Hypothalamus (tissue), 51 donors: ENCODE results near the gene ZMAT2.
"Not testable (repeated sequence)": the region's sequence is repeated elsewhere in the genome, so short reads cannot be mapped to it uniquely, and the experiment has no call there.

Source experiments
- DNase-seq, 51 donors: peaks; one replicate each; lab custom pipeline; 2025; lab: John Stamatoyannopoulos, UW

ZMAT2 gene

DNA sequence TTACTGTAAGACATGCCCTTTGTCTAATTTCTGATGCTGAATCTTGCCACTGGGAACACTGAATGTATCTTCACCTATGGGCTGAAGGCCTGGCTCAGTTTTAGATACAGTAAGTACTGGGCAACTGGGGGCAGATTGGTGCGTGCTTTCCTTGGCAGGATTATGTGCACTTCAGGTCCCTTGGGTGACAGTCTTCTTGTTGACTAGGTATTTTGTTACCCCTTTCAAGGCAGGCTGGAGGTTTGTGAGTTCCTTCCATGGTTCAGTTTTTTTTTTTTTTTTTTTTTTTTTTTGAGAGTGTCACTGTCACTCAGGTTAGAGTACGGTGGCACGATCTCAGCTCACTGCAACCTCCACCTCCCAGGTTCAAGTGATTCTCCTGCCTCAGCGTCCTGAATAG lies 7.6 kb downstream of the ZMAT2 start:
- DNase-seq, result no peak

GRCh38 chr5:140708787-140709186 lies 8.5 kb downstream of the ZMAT2 start:
- DNase-seq, result not testable (repeated sequence)

GRCh38 chr5:140710899-140711552 lies 10.8 kb downstream of the ZMAT2 start:
- DNase-seq, result peak in 49 of 51 donors; percentile 5 to 95 (median 57)

- no peak for DNase-seq
These were observed 11.5 kb downstream of the ZMAT2 start for GRCh38 chr5:140711794-140712193.

DNA sequence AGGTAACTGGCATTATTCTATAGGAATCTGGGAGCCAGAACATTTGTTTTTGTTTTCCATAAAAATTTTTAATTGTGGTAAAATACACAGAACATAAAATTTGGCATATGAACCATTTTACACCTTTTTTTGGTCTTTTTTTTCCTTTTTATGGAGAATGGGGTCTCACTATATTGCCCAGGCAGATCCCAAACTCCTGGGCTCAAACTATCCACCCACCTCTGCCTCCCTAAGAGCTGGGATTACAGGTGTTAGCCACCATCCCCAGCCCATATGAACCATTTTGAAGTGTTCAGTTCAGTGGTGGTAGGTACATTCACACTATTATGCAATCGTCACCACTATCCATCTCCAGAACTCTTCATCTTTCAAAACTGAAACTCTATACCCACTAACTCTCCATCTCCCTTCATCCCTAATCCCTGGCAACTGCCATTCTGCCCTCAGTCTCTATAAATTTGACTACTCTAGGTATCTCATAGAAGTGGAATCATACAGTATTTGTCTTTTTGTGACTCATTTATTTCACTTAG lies 13.4 kb downstream of the ZMAT2 start:
- no peak for DNase-seq

- DNase-seq, result not testable (repeated sequence)
These were observed 16.0 kb downstream of the ZMAT2 start for GRCh38 chr5:140716238-140716637.

- no peak for DNase-seq
These were observed 18.0 kb downstream of the ZMAT2 start for GRCh38 chr5:140718266-140718592.

DNA sequence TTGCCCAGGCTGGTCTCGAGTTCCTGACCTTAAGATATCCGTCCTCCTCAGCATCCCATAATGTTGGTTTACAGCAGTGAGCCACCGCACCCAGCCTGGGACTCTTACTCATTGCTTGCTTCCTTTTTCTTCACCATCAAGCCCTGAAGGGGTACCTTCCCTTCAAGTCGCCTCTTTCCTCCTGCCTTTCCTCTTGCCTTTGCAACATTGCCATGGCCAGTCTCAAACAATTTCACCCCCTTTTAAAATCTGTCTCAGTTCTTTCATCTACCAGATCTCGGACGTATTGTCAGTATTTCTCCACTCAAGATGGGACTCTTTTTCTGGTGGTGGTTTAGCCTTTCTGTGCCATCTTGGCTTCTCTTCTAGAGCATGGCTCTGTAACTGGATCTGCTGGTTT lies 20.5 kb downstream of the ZMAT2 start:
- not testable (repeated sequence) for DNase-seq

- DNase-seq, result not testable (repeated sequence)
These were observed 21.1 kb downstream of the ZMAT2 start for GRCh38 chr5:140721395-140721794.

DNA sequence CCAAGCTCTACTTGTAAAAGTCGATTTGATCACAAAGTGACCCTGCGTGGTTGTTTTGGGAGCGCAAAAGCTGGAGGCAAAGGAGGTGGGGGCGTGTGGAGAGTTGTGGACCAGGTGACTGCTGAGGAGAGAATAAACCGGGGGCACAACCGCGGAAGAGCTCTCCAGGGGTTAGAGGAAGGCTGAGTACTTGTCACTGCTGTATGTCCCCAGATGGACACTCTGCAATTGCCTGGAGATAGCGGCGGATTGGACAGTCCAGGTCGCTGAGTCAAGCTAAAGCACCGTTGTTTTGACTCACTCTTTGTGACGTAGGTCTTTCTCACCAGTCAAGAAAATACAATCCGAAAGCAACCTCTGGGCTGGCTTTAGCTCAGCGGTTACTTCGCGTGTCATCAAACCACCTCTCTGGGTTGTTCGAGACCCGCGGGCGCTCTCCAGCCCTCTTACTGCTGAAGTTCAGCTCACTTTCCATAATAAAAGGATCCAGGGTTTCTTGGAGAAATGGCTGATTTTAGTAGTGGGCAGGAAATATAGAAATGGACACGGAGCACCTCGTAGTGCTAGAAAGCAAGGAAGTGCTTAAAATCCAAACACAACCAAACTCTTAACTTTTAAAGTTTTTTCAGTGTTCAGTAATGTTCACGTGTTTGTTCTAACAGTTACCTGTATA lies 25.7 kb downstream of the ZMAT2 start:
- DNase-seq, result peak in 13 of 51 donors; percentile 1 to 32 (median 21)

- no peak for DNase-seq
These were observed 32.9 kb downstream of the ZMAT2 start for GRCh38 chr5:140733098-140733497.

DNA sequence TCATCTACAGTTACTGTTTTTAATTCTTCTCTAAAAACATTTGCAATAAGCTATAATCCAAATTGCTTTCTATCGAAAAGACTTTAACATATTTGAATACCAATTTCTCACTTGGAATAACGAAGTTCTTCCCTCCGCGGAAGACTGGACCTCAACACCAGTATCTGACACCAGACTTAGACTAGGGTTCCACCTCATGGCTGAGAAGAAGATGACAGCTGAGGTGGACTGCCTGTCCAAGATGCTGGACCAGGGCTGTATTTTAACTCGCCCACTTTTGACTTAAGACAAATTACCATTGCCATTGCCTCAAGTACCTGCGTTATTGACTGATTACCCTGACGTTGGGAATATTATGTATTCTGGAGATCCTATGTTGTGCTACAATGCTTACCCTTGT lies 34.1 kb downstream of the ZMAT2 start:
- no peak for DNase-seq

DNA sequence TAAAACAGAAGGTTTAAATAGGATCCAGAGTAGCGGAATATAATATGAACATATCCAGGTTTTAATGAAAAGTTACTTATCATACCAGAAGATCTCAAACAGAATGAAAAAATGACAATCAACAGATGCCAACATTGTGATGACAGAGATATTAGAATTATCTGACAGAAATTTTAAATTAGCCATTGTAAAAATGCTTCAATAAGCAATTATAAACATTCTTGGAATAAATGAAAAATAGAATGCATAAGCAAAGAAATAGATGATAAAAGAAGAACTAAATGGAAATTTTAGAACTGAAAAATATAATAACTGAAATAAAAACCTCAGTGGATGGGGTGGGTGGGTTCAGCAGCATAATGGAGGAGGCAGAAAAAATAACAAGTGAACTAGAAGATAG lies 37.2 kb downstream of the ZMAT2 start:
- DNase-seq, result no peak

DNA sequence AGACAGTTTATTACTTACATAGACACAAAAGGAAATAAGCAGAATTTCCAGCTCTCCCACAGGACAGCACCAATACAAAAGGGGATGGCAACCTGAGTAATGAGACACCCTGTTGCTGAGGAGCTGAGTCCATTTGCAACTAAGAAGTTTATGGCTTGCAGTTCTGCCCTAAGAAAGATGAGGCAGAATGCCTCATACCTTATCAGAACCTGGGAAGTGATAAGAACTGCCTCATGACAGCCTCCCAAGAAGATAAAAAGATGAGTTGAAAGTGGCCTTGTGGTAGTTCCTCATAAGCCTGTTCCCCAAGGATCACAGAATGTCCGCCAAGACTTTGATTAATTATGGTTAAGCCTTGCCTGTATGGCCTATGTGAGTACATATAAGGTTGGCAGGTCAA lies 41.7 kb downstream of the ZMAT2 start:
- DNase-seq, result no peak

DNA sequence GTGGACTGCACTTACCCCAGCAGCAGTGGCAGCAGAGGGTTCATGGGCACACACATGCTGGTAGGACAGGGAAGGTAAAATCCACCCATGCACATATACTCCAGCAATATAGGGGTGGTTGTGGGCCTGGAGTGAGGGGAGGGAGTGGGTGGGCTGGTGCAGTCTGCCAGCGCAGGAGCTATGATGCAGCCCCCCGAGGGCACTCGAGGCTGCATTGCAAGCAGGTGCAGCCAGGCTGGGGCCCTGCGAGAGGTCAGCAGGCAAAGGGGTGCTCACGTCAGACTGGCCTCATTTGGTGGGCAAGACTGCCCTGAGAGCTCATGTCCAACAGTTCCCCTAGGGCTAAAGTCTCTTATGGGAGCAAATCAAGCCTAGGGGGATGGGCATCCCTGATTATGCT lies 53.3 kb downstream of the ZMAT2 start:
- DNase-seq, result no peak
